ENCODE measurements around the gene IFNL2. TPM values are rescaled to one million over a fixed set of nuclear protein-coding genes. Genes with fewer than 3 reads are reported as not detected.
"Not testable (repeated sequence)": the region's sequence is repeated elsewhere in the genome, so short reads cannot be mapped to it uniquely, and the experiment has no call there.

The IFNL2 gene
- total RNA-seq, 1 donor from 2014 or later: not detected

DNA sequence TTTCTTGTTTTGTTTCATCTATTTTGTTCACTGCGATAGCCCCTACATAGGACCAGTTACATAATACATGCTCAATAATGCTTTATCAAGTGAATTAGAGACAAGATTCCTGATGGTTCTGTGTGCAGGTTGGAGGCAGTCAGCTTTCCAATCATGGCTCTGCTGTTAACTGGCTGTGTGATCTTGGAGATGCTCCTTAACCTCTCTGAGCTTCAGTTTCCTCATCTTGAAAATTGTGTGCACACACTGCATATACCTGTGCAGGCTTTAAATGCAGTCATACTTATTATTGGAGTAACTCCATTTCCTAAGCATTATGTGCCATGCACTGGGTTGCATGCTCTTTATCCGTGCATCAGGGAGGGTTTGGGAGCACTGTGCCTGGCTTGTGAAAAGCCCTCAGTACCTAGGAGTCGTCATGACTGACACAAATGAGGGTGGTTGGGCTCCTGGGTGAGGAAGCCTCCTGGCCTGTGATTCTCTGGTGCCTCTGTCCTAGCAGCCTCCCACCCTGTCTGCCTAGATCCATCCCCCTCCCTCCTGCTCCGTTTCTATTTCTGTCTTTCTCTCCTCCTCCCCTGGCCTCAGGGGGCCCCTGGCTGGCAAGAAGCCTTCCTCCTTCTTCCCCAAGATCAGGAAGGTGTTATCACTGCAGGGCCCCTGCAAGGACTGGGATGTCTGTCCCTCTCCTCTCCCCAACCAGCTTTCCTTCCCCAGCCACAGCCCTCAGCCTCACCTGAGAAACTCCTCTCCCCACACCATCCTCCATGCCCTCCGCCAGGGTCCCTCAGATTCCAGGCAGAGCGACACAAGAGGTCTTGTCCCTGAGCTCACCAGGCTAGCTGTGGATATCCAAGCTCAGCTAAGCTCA lies 36.7 kb downstream of the IFNL2 start:
- peaks cover 6% of the 10 kb centered on the region for H3K27me3 Mint-ChIP-seq (ENCODE audit: low read depth)
- DNase-seq (ENCODE audit: low spot score): no peak
- H3K4me1 Mint-ChIP-seq (ENCODE audit: low read depth): peaks cover 3% of the 10 kb centered on the region
- peaks cover 10% of the 10 kb centered on the region for H3K36me3 Mint-ChIP-seq (ENCODE audit: low read depth)
- intact Hi-C loops (cut with micrococcal nuclease): no loop called here
- no peak overlapping the region for H3K27ac Mint-ChIP-seq
- no peak overlapping the region for H3K4me3 Mint-ChIP-seq (ENCODE audit: low read depth)
- no peaks in the 10 kb centered on the region for H3K9me3 Mint-ChIP-seq

DNA sequence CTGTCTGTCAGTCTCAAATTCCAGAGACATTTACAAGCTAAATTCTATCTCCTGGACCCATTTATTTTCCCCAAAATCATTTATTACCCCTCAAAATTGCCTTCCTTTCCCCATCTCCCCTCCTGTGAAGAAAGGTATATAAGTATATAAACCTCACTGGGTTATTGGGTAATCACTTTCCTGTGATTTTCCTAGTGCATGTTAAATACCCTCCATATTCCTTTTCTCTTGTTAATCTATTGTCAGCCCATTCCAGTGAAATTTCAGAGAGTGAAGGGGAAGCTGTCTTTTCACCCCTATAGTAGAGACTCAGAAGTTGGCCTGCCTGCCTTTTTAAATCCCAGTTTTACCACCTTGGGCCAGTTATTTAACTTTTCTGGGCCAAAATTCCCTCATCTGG lies 37.9 kb downstream of the IFNL2 start:
- Mint-ChIP-seq H3K4me1 (ENCODE audit: low read depth) (no peaks in the 10 kb centered on the region), H3K9me3 (no peaks in the 10 kb centered on the region), H3K4me3 (ENCODE audit: low read depth) (no peak overlapping the region), H3K27ac (no peak overlapping the region), H3K27me3 (ENCODE audit: low read depth) (peaks cover 5% of the 10 kb centered on the region), H3K36me3 (ENCODE audit: low read depth) (peaks cover 14% of the 10 kb centered on the region)
- no peak for DNase-seq (ENCODE audit: low spot score)
- intact Hi-C loops (cut with micrococcal nuclease): no loop called here

GRCh38 chr19:39307046-39307821 lies 39.0 kb downstream of the IFNL2 start:
- H3K27ac Mint-ChIP-seq: no peak overlapping the region

GRCh38 chr19:39307822-39308530 lies 39.8 kb downstream of the IFNL2 start:
- Mint-ChIP-seq H3K27me3 (ENCODE audit: low read depth) (peaks cover 5% of the 10 kb centered on the region), H3K36me3 (ENCODE audit: low read depth) (peaks cover 30% of the 10 kb centered on the region), H3K27ac (no peak overlapping the region), H3K4me1 (ENCODE audit: low read depth) (no peaks in the 10 kb centered on the region), H3K4me3 (ENCODE audit: low read depth) (no peak overlapping the region), H3K9me3 (no peaks in the 10 kb centered on the region)
- intact Hi-C loops (cut with micrococcal nuclease): no loop called here
- no peak for DNase-seq (ENCODE audit: low spot score)

More at GRCh38 chr19:39307046-39307821, 39.0 kb downstream of the IFNL2 start:
- Mint-ChIP-seq H3K27me3 (ENCODE audit: low read depth) (peaks cover 5% of the 10 kb centered on the region), H3K4me3 (ENCODE audit: low read depth) (no peak overlapping the region), H3K9me3 (no peaks in the 10 kb centered on the region), H3K36me3 (ENCODE audit: low read depth) (peaks cover 26% of the 10 kb centered on the region), H3K4me1 (ENCODE audit: low read depth) (no peaks in the 10 kb centered on the region)
- DNase-seq (ENCODE audit: low spot score): no peak
- intact Hi-C loops (cut with micrococcal nuclease): no loop called here

GRCh38 chr19:39308531-39309304 lies 40.5 kb downstream of the IFNL2 start:
- Mint-ChIP-seq H3K4me3 (ENCODE audit: low read depth) (no peak overlapping the region), H3K27me3 (ENCODE audit: low read depth) (peaks cover 5% of the 10 kb centered on the region), H3K9me3 (no peaks in the 10 kb centered on the region), H3K36me3 (ENCODE audit: low read depth) (peaks cover 35% of the 10 kb centered on the region), H3K4me1 (ENCODE audit: low read depth) (no peaks in the 10 kb centered on the region), H3K27ac (no peak overlapping the region)
- intact Hi-C loops (cut with micrococcal nuclease): no loop called here
- DNase-seq (ENCODE audit: low spot score): no peak

DNA sequence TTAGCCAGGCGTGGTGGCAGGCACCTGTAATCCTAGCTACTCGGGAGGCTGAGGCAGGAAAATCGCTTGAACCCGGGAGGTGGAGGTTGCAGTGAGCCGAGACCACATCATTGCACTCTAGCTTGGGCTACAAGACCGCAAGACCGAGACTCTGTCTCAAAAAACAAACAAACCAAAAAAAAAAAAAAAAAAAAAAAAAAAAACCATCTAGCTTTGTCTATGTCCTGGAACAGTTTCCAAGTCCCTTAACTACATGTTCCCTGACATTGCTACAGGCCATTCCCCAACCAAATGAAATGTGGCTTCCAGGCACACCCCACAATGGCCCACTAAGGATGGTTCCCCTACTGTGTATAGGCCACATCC lies 41.1 kb downstream of the IFNL2 start:
- H3K36me3 Mint-ChIP-seq (ENCODE audit: low read depth): peaks cover 36% of the 10 kb centered on the region
- DNase-seq (ENCODE audit: low spot score); H3K9me3 Mint-ChIP-seq; H3K4me1 Mint-ChIP-seq (ENCODE audit: low read depth); H3K27ac Mint-ChIP-seq; H3K27me3 Mint-ChIP-seq (ENCODE audit: low read depth); H3K4me3 Mint-ChIP-seq (ENCODE audit: low read depth); intact Hi-C loops (cut with micrococcal nuclease): not testable (repeated sequence)

GRCh38 chr19:39310558-39311311 lies 42.5 kb downstream of the IFNL2 start:
- no peak overlapping the region for H3K27ac Mint-ChIP-seq
- intact Hi-C loops (cut with micrococcal nuclease): no loop called here
- H3K9me3 Mint-ChIP-seq: no peaks in the 10 kb centered on the region
- H3K4me1 Mint-ChIP-seq (ENCODE audit: low read depth): no peaks in the 10 kb centered on the region
- peaks cover 36% of the 10 kb centered on the region for H3K36me3 Mint-ChIP-seq (ENCODE audit: low read depth)
- H3K4me3 Mint-ChIP-seq (ENCODE audit: low read depth): no peak overlapping the region
- no peak for DNase-seq (ENCODE audit: low spot score)
- H3K27me3 Mint-ChIP-seq (ENCODE audit: low read depth): peaks cover 1% of the 10 kb centered on the region

- peaks cover 40% of the 10 kb centered on the region for H3K36me3 Mint-ChIP-seq (ENCODE audit: low read depth)
- no peaks in the 10 kb centered on the region for H3K27me3 Mint-ChIP-seq (ENCODE audit: low read depth)
- peaks cover 1% of the 10 kb centered on the region for H3K4me1 Mint-ChIP-seq (ENCODE audit: low read depth)
- intact Hi-C loops (cut with micrococcal nuclease): no loop called here
- no peak overlapping the region for H3K4me3 Mint-ChIP-seq (ENCODE audit: low read depth)
- H3K9me3 Mint-ChIP-seq: no peaks in the 10 kb centered on the region
- no peak overlapping the region for H3K27ac Mint-ChIP-seq
- DNase-seq (ENCODE audit: low spot score): no peak
Observed at GRCh38 chr19:39314016-39314728, 46.0 kb downstream of the IFNL2 start.

- H3K27me3 Mint-ChIP-seq (ENCODE audit: low read depth): peaks cover 3% of the 10 kb centered on the region
- no peak overlapping the region for H3K27ac Mint-ChIP-seq
- H3K4me3 Mint-ChIP-seq (ENCODE audit: low read depth): no peak overlapping the region
- no peaks in the 10 kb centered on the region for H3K9me3 Mint-ChIP-seq
- no peak for DNase-seq (ENCODE audit: low spot score)
- intact Hi-C loops (cut with micrococcal nuclease): no loop called here
- peaks cover 5% of the 10 kb centered on the region for H3K4me1 Mint-ChIP-seq (ENCODE audit: low read depth)
- H3K36me3 Mint-ChIP-seq (ENCODE audit: low read depth): peaks cover 40% of the 10 kb centered on the region
Observed at GRCh38 chr19:39315933-39316332, 47.7 kb downstream of the IFNL2 start.

GRCh38 chr19:39316627-39317321 lies 48.6 kb downstream of the IFNL2 start:
- H3K27me3 Mint-ChIP-seq (ENCODE audit: low read depth): peaks cover 3% of the 10 kb centered on the region

DNA sequence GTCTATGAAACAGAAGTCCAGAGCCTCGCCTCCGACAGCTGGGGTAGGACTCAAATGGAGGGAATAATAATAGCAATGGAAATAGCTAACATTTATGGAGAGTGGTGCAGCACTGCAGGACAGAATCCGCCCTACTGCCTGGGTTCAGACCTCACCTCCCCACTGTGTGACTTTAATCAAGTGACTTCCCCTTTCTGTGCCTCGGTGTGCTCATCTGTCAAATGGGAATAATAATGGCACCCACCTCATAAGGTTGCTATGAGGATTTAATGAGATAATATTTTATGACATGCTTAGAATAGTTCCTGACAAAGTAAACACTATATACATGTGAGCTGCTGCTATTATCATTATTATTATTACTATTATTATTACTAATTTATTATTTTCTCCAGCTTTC lies 49.3 kb downstream of the IFNL2 start:
- intact Hi-C loops (cut with micrococcal nuclease): no loop called here
- no peak overlapping the region for H3K27ac Mint-ChIP-seq

More at GRCh38 chr19:39316627-39317321, 48.6 kb downstream of the IFNL2 start:
- DNase-seq (ENCODE audit: low spot score): no peak
- Mint-ChIP-seq H3K36me3 (ENCODE audit: low read depth) (peaks cover 33% of the 10 kb centered on the region), H3K4me1 (ENCODE audit: low read depth) (peaks cover 8% of the 10 kb centered on the region), H3K27ac (no peak overlapping the region), H3K4me3 (ENCODE audit: low read depth) (no peak overlapping the region), H3K9me3 (no peaks in the 10 kb centered on the region)
- intact Hi-C loops (cut with micrococcal nuclease): no loop called here

More for the DNA sequence above, 49.3 kb downstream of the IFNL2 start:
- Mint-ChIP-seq H3K9me3 (no peaks in the 10 kb centered on the region), H3K27me3 (ENCODE audit: low read depth) (peaks cover 3% of the 10 kb centered on the region), H3K4me1 (ENCODE audit: low read depth) (peaks cover 8% of the 10 kb centered on the region), H3K4me3 (ENCODE audit: low read depth) (no peak overlapping the region), H3K36me3 (ENCODE audit: low read depth) (peaks cover 27% of the 10 kb centered on the region)
- DNase-seq (ENCODE audit: low spot score): no peak
